ENCODE data around the gene CD109.
"Not testable (repeated sequence)": the region's sequence is repeated elsewhere in the genome, so short reads cannot be mapped to it uniquely, and the experiment has no call there.

Gene CD109

GRCh38 chr6:73790574-73790973 is 94.6 kb downstream of the CD109 start:
- DNase-seq (ENCODE audit: low read depth in 2 of 2) = no peak

- no peak for DNase-seq (ENCODE audit: low read depth in 2 of 2)
Observed at GRCh38 chr6:73791336-73791735, 95.3 kb downstream of the CD109 start.

- no peak for DNase-seq (ENCODE audit: low read depth in 2 of 2)
Observed at GRCh38 chr6:73792738-73793137, 96.7 kb downstream of the CD109 start.

DNA sequence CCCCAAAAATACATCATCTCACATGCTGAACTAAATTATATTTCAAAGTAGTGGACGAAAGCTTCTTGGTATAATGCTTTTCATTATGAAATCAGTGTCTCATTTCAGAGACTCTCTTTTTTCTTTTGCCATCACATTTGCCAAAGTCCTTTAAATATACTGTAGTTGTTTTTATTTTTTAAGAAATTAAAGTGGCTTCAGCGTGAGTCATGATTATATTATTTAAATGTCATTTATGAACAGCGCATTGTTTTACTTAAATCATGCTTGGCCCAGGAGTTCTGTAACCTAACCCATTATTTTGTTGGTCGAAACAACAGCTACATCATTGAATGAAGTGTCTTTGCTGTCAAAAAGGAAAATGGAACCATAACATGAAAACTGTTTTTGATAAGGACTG is 100.9 kb downstream of the CD109 start:
- DNase-seq (ENCODE audit: low read depth in 2 of 2) = no peak

GRCh38 chr6:73797861-73798260 is 101.9 kb downstream of the CD109 start:
- no peak for DNase-seq (ENCODE audit: low read depth in 2 of 2)

DNA sequence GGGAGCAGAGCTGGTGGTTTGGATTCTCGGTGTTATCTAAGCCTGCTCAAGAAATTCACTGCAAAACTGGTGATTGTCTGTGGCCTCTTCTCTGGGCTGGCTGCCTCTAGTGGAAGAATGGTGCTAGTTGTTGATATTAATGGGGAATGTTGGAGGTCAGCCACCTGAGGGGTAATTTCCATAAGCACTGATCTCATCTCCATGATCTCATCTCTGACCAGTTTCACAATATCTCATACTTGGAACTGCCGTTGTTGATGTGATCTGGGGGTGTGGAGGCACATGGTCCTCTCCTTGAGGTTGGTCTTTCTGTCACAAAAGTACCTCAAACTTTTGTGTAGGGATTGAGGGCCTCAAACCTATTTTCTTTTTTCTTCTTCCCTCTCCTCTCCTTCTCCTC is 102.6 kb downstream of the CD109 start:
- peak; percentile 79 to 80 for DNase-seq (ENCODE audit: low read depth in 2 of 2)

DNA sequence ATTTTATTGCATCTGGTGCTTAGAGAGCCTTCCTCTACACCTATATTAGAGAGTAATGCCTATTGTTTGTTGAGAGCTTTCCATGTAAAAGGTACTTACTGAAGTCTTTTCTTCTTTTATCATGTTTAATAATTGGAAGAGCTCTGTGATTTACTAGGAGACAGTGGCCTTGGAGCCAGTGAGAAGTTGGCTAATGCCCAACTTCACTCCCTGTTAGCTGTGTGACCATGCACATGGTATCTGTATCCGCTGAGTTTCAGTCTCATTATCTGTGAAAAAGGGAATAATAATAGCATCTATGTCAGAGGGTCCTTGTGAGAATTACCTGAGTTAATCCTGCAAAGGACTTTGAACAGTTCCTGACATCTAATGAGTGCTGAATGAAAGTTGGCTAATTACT is 105.0 kb downstream of the CD109 start:
- no peak for DNase-seq (ENCODE audit: low read depth in 2 of 2)

GRCh38 chr6:73801652-73802268 is 105.8 kb downstream of the CD109 start:
- DNase-seq (ENCODE audit: low read depth in 2 of 2) = peak in 1 of 2 experiments; percentile 12

- peak; percentile 22 to 29 for DNase-seq (ENCODE audit: low read depth in 2 of 2)
Observed at GRCh38 chr6:73802366-73802765, 106.4 kb downstream of the CD109 start.

- DNase-seq (ENCODE audit: low read depth in 2 of 2) = peak; percentile 91 to 95
Observed at GRCh38 chr6:73803562-73804241, 107.7 kb downstream of the CD109 start.

- not testable (repeated sequence) for DNase-seq (ENCODE audit: low read depth in 2 of 2)
Observed at GRCh38 chr6:73805221-73805620, 109.2 kb downstream of the CD109 start.

DNA sequence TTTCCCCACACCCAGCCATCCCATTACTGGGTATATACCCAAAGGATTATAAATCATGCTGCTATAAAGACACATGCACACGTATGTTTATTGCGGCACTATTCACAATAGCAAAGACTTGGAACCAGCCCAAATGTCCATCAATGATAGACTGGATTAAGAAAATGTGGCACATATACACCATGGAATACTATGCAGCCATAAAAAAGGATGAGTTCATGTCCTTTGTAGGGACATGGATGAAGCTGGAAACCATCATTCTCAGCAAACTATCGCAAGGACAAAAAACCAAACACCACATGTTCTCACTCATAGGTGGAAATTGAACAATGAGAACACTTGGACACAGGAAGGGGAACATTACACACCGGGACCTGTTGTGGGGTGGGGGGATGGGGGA is 110.0 kb downstream of the CD109 start:
- not testable (repeated sequence) for DNase-seq (ENCODE audit: low read depth in 2 of 2)

- DNase-seq (ENCODE audit: low read depth in 2 of 2) = no peak
Observed at GRCh38 chr6:73811706-73812105, 115.7 kb downstream of the CD109 start.

DNA sequence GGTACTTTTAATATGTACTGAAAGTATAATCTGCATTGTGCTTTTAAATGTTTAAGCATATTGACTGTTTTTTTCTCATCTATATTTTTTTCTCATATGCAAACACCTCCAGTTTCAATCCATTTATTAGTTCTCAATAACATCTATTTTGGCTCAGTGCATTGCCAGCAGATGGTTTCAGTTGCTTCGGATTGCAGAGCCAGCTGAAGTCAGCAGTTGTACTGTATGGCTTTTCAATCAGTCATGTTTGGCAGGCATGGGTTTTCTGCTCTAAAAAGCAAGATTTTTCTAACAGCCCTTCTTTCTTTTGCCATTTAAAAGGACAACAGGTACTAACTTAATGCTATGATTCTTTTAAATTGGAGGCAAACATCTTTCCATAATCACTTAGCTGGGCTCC is 121.2 kb downstream of the CD109 start:
- no peak for DNase-seq (ENCODE audit: low read depth in 2 of 2)

GRCh38 chr6:73823046-73823735 is 127.2 kb downstream of the CD109 start:
- no peak for DNase-seq (ENCODE audit: low read depth in 2 of 2)

GRCh38 chr6:73823832-73824231 is 127.8 kb downstream of the CD109 start:
- DNase-seq (ENCODE audit: low read depth in 2 of 2) = no peak

DNA sequence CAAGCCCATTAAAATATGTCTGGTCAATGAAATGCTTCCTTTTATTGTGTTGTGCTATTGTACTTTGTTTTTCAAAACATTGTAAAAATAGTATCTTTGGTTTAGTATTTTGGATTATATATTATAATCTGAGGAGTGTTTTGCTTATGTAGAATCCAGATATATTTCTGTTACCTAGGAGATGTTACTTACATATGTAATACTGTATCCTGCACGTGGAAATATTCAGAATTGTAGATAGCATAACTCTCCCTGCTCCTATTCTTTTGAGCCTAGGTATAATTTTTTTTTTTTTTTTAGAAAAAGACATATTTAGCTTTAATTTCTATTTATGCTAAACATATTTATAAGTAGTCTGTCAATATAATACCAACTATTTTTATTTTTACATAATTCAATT is 130.6 kb downstream of the CD109 start:
- DNase-seq (ENCODE audit: low read depth in 2 of 2) = no peak

DNA sequence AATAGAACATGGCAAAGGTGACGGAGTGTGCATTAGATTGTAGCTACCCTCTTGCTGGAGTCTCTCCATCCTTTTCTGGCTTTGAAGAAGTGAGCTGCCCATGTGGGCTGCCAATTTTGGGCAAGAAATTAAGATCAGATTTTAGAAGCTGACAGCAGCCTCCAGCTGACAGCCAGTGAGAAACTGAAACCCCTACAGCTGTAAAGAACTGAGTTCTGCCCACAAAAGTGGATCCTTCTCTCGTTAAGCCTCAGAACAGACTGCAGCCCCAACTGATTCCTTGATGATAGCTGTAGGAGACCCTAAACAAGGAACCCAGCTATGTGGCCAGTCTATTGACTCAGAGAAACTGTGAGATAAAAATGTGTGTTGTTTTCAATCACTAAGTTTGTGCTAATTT is 134.1 kb downstream of the CD109 start:
- DNase-seq (ENCODE audit: low read depth in 2 of 2) = no peak

GRCh38 chr6:73832313-73832712 is 136.3 kb downstream of the CD109 start:
- peak; percentile 26 to 31 for DNase-seq (ENCODE audit: low read depth in 2 of 2)

DNA sequence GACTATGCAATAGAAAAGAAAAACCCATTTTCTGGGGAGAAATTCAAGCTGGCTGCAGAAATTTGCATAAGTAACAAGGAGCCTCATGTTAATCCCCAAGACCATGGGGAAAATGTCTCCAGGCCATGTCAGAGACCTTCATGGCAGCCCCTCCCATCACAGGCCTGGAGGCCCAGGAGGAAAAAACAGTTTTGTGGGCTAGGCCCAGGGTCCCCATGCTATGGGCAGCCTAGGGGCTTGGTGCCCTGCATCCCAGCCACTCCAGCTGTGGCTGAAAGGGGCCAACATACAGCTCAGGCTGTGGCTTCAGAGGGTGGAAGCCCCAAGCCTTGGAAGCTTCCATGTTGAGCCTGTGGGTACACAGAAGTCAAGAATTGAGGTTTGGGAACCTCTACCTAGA is 148.7 kb downstream of the CD109 start:
- not testable (repeated sequence) for DNase-seq (ENCODE audit: low read depth in 2 of 2)

- not testable (repeated sequence) for DNase-seq (ENCODE audit: low read depth in 2 of 2)
Observed at GRCh38 chr6:73851048-73851447, 155.0 kb downstream of the CD109 start.

DNA sequence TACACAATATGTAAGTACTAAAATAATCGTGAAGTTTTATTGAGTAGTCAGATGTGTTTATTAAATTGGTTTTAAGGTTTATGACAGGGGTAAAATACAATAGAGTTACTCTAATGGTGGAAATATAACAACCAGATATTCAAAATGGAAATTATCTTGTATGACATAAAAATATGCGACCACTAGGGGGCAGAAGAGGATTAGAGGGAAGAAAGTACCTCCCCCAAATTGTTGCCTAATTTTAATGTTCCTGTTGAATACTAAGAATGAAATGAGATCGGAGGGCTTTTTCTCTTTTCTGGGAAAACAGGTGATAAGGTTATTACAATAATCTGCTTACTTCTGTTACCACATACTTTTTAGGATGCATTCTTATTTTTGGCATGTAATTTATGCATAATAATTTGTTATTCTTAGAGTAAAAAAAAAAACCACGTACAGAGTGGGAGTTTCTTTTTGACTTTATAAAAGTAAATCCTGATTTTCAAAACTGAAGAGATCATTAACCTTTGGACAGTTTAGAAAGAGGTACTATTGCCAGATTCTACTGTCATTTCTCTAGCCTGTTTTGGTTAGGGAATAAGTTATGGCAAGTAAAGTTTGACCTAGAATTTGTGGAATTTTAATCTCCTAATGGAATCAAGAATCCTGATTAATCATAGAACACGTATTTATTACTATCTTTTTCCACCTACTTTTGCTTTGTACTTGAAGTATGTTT is 159.2 kb downstream of the CD109 start:
- peak; percentile 42 to 45 for DNase-seq (ENCODE audit: low read depth in 2 of 2)
